HAP-1 (cell line): ENCODE measurements around the gene COL4A1.

ENCODE experiments used
- DNase-seq, 2 experiments: peaks; one replicate each; pipeline ENCODE4 v3.0.0-alpha.2; 2016 to 2020; ENCODE audit warnings: low spot score in 2 of 2
- H3K27me3 ChIP-seq: fragments of 250-450 bp; sonication (Bioruptor Pico); 2 replicates; pipeline ENCODE4 v1.5.1; 2020; ENCODE audit warnings: low read depth, mild to moderate bottlenecking, moderate library complexity
- H3K36me3 ChIP-seq: fragments of 250-450 bp; sonication (Bioruptor Pico); replicated peaks from 2 replicates; pipeline ENCODE4 v1.5.1; 2020; ENCODE audit warnings: mild to moderate bottlenecking
- H3K4me1 ChIP-seq: fragments of 250-450 bp; sonication (Bioruptor Pico); 2 replicates; pipeline ENCODE4 v1.5.1; 2020; ENCODE audit warnings: mild to moderate bottlenecking
- H3K4me3 ChIP-seq: fragments of 250-450 bp; sonication (Bioruptor Pico); 2 replicates; pipeline ENCODE4 v1.5.1; 2020; ENCODE audit warnings: mild to moderate bottlenecking, moderate library complexity
- H3K9me3 ChIP-seq: fragments of 250-450 bp; sonication (Bioruptor Pico); 2 replicates; pipeline ENCODE4 v1.5.1; 2020; ENCODE audit warnings: mild to moderate bottlenecking, moderate library complexity
- in situ Hi-C: fragments of 300-500 bp; cut with MboI; formaldehyde crosslinking; loops from 3 replicates; pipeline ENCODE4 v1.14.3; 2020; ENCODE audit warnings: low sequenced_read_pairs, inconsistent platforms, mixed read lengths

The COL4A1 gene

DNA sequence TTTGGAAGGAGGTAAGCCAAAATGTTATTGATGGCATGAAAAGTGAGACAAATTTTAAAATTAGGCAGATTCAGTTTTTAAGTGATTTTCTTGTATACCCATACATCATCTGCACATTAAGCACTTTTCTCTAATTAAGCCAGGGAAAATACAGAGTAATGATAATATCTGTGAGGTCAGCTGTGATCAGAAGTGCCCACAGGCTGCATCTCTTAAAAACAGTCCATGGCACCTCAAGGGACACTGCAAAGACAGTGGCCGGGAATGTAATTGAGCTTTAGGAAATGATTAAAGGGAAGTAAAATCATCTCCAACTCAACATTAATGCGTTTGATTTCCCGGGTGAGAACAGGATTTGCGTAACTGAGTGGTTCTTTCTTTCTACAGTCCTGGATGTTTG, 2.0 kb downstream of the COL4A1 start:
- Histone ChIP-seq H3K4me1 (no peaks in the 10 kb centered on the region), H3K9me3 (no peaks in the 10 kb centered on the region), H3K36me3 (no peaks in the 10 kb centered on the region), H3K4me3 (no peak overlapping the region), H3K27me3 (0 out of 2 replicates have a peak, but pooled peaks cover 2% of the 10 kb centered on the region)
- DNase-seq, result no peak
- in situ Hi-C loops, result no loop called here

DNA sequence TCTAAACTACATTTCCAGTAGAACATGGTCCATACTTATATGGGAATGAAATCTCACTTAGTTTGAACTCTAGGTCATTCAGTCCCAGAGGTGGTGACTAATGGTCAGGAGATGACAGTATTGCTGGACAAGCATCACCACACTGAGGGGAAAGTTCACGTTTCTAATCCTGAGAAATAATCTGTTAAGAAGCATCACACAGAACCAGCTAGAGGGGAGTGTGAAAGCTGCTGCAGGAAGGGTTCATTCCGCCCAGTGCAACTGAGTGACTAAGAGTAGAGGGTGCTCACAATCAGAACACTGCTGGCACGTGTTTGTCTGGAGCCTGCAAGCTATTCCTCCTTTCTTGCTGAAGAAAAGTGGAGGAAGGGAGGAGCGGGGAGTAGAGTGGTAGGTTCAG, 2.7 kb downstream of the COL4A1 start:
- no peaks in the 10 kb centered on the region for H3K9me3 ChIP-seq
- no peak overlapping the region for H3K4me3 ChIP-seq
- no peaks in the 10 kb centered on the region for H3K4me1 ChIP-seq
- peaks cover 2% of the 10 kb centered on the region; the same call in 1 of the 2 replicates for H3K27me3 ChIP-seq
- in situ Hi-C loops, result no loop called here
- no peaks in the 10 kb centered on the region for H3K36me3 ChIP-seq
- DNase-seq, result no peak

GRCh38 chr13:110303644-110304043, 3.3 kb downstream of the COL4A1 start:
- Histone ChIP-seq H3K27me3 (peaks cover 8% of the 10 kb centered on the region; the same call in 1 of the 2 replicates), H3K9me3 (no peaks in the 10 kb centered on the region), H3K36me3 (no peaks in the 10 kb centered on the region), H3K4me1 (no peaks in the 10 kb centered on the region), H3K4me3 (no peak overlapping the region)
- in situ Hi-C loops, result no loop called here
- DNase-seq, result no peak

GRCh38 chr13:110302997-110303396, 4.0 kb downstream of the COL4A1 start:
- no peaks in the 10 kb centered on the region for H3K9me3 ChIP-seq
- no peaks in the 10 kb centered on the region for H3K4me1 ChIP-seq
- no peak overlapping the region for H3K4me3 ChIP-seq
- in situ Hi-C loops, result no loop called here
- H3K36me3 ChIP-seq, result no peaks in the 10 kb centered on the region
- DNase-seq, result no peak
- H3K27me3 ChIP-seq, result peaks cover 14% of the 10 kb centered on the region; the same call in 1 of the 2 replicates

DNA sequence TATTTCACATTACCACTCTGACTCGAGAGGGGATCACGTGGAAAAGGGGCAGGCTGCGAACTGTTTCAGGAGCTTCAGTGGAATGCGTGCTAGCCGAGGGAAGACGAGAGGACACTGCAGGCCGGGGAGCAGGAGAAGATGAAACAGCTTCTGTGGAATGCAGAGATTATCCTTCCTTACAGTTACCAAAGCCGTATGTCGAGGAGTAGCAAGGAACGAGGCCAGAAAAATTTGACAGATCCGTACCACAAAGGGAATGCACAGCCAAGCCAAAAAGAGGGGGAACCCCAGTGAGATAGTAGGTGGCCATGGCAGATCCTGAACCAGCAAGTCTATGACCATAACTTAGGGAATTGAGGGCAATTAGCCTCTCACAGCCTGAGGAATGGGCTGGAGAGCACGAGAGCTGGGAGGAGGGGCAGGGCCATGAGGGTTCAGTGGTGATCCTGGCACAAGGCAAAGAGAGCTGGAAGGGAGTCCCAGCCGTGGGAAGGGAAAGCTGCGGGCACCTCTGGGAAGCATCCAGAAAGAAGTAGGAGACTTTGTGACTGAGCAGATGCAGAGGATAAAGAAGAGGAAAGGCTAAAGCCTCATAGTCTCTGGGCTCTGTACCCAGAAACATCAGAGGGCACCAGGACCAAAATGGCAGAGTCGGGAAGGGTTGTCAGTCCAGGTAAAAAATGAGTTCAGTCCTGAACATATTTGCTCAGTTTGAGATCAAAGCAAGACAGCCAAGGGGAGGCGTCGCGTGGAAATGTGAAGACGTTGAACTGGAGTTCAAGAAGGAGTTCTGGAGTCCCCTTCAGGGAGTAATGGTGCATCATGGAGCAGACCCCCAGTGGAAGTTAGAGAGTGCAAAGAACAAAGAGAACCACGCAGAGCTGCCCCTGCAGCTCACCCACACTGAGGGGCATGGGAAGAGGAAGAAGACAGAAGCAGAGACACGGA, 5.1 kb downstream of the COL4A1 start:
- DNase-seq, result no peak
- no peaks in the 10 kb centered on the region for H3K4me1 ChIP-seq
- in situ Hi-C loops, result no loop called here
- H3K4me3 ChIP-seq, result no peak overlapping the region
- peaks cover 21% of the 10 kb centered on the region for H3K27me3 ChIP-seq
- H3K9me3 ChIP-seq, result no peaks in the 10 kb centered on the region
- no peaks in the 10 kb centered on the region for H3K36me3 ChIP-seq

GRCh38 chr13:110301083-110301482, 5.9 kb downstream of the COL4A1 start:
- no peaks in the 10 kb centered on the region for H3K36me3 ChIP-seq
- H3K4me1 ChIP-seq, result no peaks in the 10 kb centered on the region
- no peaks in the 10 kb centered on the region for H3K9me3 ChIP-seq
- in situ Hi-C loops, result no loop called here
- H3K4me3 ChIP-seq, result no peak overlapping the region
- no peak for DNase-seq
- H3K27me3 ChIP-seq, result peaks cover 21% of the 10 kb centered on the region

GRCh38 chr13:110300090-110300815, 6.7 kb downstream of the COL4A1 start:
- DNase-seq, result no peak
- Histone ChIP-seq H3K9me3 (no peaks in the 10 kb centered on the region), H3K36me3 (no peaks in the 10 kb centered on the region), H3K4me3 (no peak overlapping the region), H3K4me1 (no peaks in the 10 kb centered on the region), H3K27me3 (peaks cover 21% of the 10 kb centered on the region)
- in situ Hi-C loops, result no loop called here

DNA sequence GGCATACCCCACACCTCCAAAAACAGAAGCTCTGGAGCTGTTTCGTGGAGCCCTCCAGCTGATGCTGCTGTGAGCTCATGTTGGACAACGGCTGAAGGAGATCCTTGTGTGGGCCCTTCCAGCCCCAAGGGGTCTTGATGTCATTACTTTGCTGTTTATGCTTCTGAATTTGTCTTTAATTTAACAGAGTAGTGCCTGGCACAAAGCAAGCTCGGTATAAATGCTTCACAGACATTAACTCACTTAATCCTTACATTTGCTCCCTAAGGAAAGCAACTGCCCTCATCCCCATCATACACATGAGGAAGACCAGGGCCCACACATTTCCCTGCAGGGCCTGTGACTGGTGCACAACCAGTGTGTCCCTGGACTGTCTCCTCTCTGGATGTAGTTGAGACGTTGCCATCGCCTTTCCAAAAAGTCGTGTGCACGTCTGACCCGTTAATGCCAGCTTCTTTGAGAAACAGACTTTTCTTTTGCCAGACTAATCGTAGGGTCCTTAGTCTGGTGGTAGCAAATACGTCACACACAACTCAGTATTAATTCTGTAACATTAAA, 7.6 kb downstream of the COL4A1 start:
- Histone ChIP-seq H3K27me3 (peaks cover 21% of the 10 kb centered on the region), H3K9me3 (no peaks in the 10 kb centered on the region), H3K36me3 (no peaks in the 10 kb centered on the region), H3K4me1 (no peaks in the 10 kb centered on the region), H3K4me3 (no peak overlapping the region)
- no peak for DNase-seq
- in situ Hi-C loops, result no loop called here

DNA sequence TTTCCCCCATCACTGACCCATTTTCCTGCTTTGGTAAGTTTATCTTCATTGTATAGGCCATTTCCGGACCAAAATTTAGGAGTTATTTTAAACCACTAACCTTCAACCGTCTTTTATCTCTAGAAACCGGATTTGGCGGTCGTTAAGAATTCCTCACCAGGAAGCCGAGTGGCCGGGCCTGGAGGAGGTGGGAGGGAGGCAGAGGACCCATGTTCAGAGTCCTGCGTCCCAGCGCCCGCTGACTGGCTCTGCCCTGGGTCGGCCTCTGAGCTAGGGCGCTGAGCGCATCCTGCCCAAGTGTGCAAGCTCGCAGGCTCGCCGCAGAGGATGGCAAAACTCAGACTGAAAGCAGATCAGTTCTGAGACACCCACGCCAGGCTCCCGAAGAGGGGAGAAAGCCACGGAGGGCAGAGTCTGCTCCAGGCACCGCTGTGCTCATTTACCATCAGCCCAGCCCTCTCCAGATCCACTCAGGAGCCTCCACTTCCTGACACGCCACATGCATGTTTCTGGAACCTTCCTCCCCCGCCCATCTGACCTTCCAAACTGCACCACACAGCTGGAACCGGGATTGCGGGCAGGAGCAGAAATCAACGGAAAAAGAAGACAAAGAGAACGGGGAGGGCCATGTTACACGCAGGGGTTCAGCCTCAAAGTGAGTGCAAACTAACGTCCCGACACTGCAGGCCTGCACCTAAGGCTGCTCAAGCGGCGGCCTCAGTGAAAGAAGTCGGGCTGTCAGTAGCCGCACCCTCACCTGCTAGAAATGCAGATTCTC, 8.3 kb downstream of the COL4A1 start:
- peaks cover 21% of the 10 kb centered on the region for H3K27me3 ChIP-seq
- H3K4me1 ChIP-seq, result no peaks in the 10 kb centered on the region
- H3K4me3 ChIP-seq, result no peak overlapping the region
- DNase-seq, result no peak
- H3K9me3 ChIP-seq, result no peaks in the 10 kb centered on the region
- in situ Hi-C loops, result no loop called here
- H3K36me3 ChIP-seq, result no peaks in the 10 kb centered on the region

DNA sequence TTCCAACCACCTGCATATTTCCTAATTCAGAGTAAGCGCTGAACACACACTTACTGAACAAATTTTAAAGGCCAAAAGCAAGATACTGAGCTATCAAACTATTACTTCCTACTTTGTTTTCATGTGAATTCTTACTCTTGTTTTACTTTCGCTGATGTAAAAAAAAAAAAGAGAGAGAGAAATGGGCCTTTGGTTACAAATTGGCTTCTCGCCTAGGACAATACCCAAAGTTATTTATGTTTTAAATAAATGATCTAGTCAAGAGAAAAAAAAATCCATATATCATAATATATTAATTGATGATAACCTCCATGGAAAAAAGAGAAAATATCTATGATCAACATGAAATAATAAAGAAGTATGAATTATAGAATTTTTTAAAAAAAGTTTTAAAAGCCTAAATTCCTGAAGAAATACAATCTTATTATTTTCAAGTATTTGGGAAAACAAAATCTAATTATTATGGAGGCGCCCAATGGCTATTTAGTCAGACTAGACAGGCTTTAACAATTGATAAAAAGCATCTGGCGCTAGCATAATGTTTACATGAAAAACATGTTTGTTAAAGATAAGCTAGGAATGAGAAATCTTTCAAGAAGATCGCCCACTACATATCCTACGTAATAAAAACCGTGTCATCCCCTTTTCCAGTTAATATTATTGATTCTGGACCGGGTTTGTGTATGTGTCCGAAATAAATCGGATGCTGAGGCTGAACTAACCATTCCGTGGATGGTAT, 9.0 kb downstream of the COL4A1 start:
- in situ Hi-C loops, result no loop called here
- Histone ChIP-seq H3K27me3 (peaks cover 21% of the 10 kb centered on the region), H3K4me3 (no peak overlapping the region), H3K36me3 (no peaks in the 10 kb centered on the region), H3K4me1 (no peaks in the 10 kb centered on the region), H3K9me3 (no peaks in the 10 kb centered on the region)
- no peak for DNase-seq

GRCh38 chr13:110297011-110297410, 9.9 kb downstream of the COL4A1 start:
- DNase-seq, result no peak
- H3K4me3 ChIP-seq, result no peak overlapping the region
- no peaks in the 10 kb centered on the region for H3K9me3 ChIP-seq
- H3K4me1 ChIP-seq, result no peaks in the 10 kb centered on the region
- H3K36me3 ChIP-seq, result no peaks in the 10 kb centered on the region
- in situ Hi-C loops, result no loop called here
- H3K27me3 ChIP-seq, result peaks cover 19% of the 10 kb centered on the region

DNA sequence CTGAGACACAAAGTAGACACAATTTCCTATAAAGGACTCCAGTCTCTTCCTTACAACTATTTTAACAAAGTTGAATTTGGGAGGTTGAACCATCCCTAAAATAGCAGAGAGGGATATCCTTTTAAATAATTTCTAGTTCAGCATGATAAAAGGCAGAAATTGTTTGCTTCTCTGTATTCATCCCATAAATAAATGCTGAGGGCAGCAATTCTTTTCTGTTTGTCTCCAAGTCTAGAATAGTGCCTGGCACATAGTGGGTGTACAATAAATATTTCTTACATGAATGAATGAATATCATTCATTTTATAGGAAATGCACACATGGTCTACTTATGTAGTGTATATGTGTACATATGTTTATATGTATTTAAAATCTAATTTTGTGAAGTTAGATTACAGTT, 12.3 kb downstream of the COL4A1 start:
- DNase-seq, result no peak
- peaks cover 19% of the 10 kb centered on the region for H3K27me3 ChIP-seq
- no peaks in the 10 kb centered on the region for H3K4me1 ChIP-seq
- no peak overlapping the region for H3K4me3 ChIP-seq
- no peaks in the 10 kb centered on the region for H3K36me3 ChIP-seq
- in situ Hi-C loops, result no loop called here
- no peaks in the 10 kb centered on the region for H3K9me3 ChIP-seq

- Histone ChIP-seq H3K9me3 (no peaks in the 10 kb centered on the region), H3K4me3 (no peak overlapping the region), H3K36me3 (no peaks in the 10 kb centered on the region), H3K27me3 (peaks cover 18% of the 10 kb centered on the region), H3K4me1 (no peaks in the 10 kb centered on the region)
- no peak for DNase-seq
- in situ Hi-C loops, result no loop called here
Measured at GRCh38 chr13:110294146-110294545, 12.8 kb downstream of the COL4A1 start.
